ENCODE results near the gene TACR1. TPM values are rescaled to one million over a fixed set of nuclear protein-coding genes. Genes with fewer than 3 reads are reported as not detected.

The TACR1 gene
- total and polyA plus RNA-seq, 2 of the 13 experiments (the other 11 are each of a cell fraction or from before 2014, with no cell fraction given), result not detected

DNA sequence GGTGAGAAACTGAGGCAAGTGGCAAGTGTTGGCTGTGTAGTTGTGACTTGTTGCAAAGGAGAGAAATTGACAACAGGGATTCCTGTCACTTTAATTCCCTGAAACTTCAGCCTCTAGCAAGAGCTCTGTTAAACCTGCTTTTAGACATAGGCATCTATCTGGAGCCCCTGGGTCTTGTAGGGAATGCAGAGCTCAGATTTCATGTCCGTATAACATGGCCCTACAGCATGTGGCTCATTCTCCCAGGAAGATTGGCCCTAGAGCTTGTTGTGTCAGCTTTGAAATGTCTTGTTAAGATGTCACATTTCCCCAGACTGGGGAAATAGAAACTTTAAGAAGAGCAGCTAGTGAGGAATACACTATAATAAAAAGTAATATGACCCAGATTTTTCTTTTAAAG is 125.1 kb downstream of the TACR1 start (continued):
- TF ChIP-seq, protein P1, sequence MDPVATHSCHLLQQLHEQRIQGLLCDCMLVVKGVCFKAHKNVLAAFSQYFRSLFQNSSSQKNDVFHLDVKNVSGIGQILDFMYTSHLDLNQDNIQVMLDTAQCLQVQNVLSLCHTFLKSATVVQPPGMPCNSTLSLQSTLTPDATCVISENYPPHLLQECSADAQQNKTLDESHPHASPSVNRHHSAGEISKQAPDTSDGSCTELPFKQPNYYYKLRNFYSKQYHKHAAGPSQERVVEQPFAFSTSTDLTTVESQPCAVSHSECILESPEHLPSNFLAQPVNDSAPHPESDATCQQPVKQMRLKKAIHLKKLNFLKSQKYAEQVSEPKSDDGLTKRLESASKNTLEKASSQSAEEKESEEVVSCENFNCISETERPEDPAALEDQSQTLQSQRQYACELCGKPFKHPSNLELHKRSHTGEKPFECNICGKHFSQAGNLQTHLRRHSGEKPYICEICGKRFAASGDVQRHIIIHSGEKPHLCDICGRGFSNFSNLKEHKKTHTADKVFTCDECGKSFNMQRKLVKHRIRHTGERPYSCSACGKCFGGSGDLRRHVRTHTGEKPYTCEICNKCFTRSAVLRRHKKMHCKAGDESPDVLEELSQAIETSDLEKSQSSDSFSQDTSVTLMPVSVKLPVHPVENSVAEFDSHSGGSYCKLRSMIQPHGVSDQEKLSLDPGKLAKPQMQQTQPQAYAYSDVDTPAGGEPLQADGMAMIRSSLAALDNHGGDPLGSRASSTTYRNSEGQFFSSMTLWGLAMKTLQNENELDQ (CRISPR knock-in tag; IDR thresholded peaks at IDR 0.05; ENCODE audit: borderline replicate concordance), result no peak

DNA sequence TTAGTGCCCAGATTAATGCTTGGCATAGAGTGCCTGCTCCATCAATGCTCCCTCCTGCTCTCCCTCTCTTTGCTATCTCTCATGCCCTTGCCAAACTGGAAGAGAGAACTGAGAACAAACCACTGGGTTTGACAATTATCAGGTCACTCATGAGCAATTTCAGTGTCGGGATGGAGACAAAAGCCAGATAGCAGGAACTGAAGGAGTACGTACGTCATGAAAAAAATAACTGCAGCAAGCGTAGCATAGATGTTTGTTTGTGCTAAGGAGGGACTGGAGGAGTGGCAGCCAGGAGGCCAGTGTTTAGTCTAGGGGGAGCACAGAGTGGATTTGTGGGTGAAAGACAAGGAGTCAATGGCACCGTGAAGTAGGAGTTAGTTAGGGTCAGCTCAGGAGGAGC is 127.6 kb downstream of the TACR1 start:
- in situ Hi-C loops (cut with HindIII; ENCODE audit: extremely low pct_ligation_motif_present, low pct_unique_long_range_greater_than_20kb), result loop anchor here (25.0 kb wide), 1 partner anchor 541 kb away; no protein-coding TSS in a partner anchor
- Histone ChIP-seq H3K9me3 (ENCODE audit: low read length) (no peaks in the 10 kb centered on the region), H3K9ac (ENCODE audit: insufficient read depth, low read depth, low read length) (no peak overlapping the region), H3K4me2 (ENCODE audit: low read depth, low read length) (no peak overlapping the region), H3K36me3 (replicated peaks in 1 of 2; ENCODE audit: control insufficient read depth in 1 of 2, insufficient read depth in 2 of 2, low read length in 2 of 2) (no peaks in the 10 kb centered on the region), H3K79me2 (ENCODE audit: insufficient read depth, low read length) (no peaks in the 10 kb centered on the region), H3K27ac (ENCODE audit: extremely low read length, insufficient read depth, low read length) (no peak overlapping the region), H3K27me3 (ENCODE audit: control insufficient read depth in 1 of 2, insufficient read depth in 2 of 2, low read length in 2 of 2) (no peaks in the 10 kb centered on the region), H4K20me1 (ENCODE audit: insufficient read depth, low read length) (no peaks in the 10 kb centered on the region), H3K4me1 (ENCODE audit: insufficient read depth, low read length) (peaks cover 18% of the 10 kb centered on the region), H2AFZ (ENCODE audit: low read length) (no peak overlapping the region), H3K4me3 (replicated peaks in 1 of 3; ENCODE audit: insufficient read depth in 1 of 3, low read depth in 2 of 3, low read length in 3 of 3) (no peak overlapping the region)
- WGBS (ENCODE audit: low lambda C conversion rate), result 96% methylated on average over 5 of the region's 5 CpGs
- CTCF ChIA-PET (ENCODE audit: low intra/inter-chr PET ratio, low total read pairs), result no interaction called here
- ATAC-seq (no peak), DNase-seq (ENCODE audit: low spot score) (no peak), FAIRE-seq (no peak)
- POLR2A ChIA-PET, result no interaction called here
- intact Hi-C loops (cut with micrococcal nuclease; ENCODE audit: unreplicated experiment), result no loop called here
- no TSS peak for BruUV-seq (replicated peaks)
- TF ChIP-seq, protein P2, sequence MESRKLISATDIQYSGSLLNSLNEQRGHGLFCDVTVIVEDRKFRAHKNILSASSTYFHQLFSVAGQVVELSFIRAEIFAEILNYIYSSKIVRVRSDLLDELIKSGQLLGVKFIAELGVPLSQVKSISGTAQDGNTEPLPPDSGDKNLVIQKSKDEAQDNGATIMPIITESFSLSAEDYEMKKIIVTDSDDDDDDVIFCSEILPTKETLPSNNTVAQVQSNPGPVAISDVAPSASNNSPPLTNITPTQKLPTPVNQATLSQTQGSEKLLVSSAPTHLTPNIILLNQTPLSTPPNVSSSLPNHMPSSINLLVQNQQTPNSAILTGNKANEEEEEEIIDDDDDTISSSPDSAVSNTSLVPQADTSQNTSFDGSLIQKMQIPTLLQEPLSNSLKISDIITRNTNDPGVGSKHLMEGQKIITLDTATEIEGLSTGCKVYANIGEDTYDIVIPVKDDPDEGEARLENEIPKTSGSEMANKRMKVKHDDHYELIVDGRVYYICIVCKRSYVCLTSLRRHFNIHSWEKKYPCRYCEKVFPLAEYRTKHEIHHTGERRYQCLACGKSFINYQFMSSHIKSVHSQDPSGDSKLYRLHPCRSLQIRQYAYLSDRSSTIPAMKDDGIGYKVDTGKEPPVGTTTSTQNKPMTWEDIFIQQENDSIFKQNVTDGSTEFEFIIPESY (CRISPR knock-in tag; IDR thresholded peaks at IDR 0.05), result no peak
- TF ChIP-seq ZNF550 (CRISPR knock-in tag; IDR thresholded peaks at IDR 0.05; ENCODE audit: borderline replicate concordance) (no peak), ZNF749 (CRISPR knock-in tag; IDR thresholded peaks at IDR 0.05; ENCODE audit: borderline replicate concordance) (no peak), EEA1 (CRISPR knock-in tag; IDR thresholded peaks at IDR 0.05; ENCODE audit: borderline replicate concordance) (no peak), ZNF883 (CRISPR knock-in tag; IDR thresholded peaks at IDR 0.05; ENCODE audit: not compliant biosample characterization) (no peak), KLF9 (CRISPR knock-in tag; IDR thresholded peaks at IDR 0.05; ENCODE audit: low read depth) (no peak), SRF (IDR thresholded peaks at IDR 0.05; ENCODE audit: low read depth, low read length) (no peak), MTA1 (CRISPR knock-in tag; IDR thresholded peaks at IDR 0.05; ENCODE audit: borderline replicate concordance) (no peak), ZNF703 (CRISPR knock-in tag; IDR thresholded peaks at IDR 0.05; ENCODE audit: borderline replicate concordance) (no peak), NFYC (CRISPR knock-in tag; IDR thresholded peaks at IDR 0.05) (no peak)
- TF ChIP-seq, protein P3, sequence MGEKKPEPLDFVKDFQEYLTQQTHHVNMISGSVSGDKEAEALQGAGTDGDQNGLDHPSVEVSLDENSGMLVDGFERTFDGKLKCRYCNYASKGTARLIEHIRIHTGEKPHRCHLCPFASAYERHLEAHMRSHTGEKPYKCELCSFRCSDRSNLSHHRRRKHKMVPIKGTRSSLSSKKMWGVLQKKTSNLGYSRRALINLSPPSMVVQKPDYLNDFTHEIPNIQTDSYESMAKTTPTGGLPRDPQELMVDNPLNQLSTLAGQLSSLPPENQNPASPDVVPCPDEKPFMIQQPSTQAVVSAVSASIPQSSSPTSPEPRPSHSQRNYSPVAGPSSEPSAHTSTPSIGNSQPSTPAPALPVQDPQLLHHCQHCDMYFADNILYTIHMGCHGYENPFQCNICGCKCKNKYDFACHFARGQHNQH (CRISPR knock-in tag; IDR thresholded peaks at IDR 0.05), result no peak
- TF ChIP-seq, protein P4, sequence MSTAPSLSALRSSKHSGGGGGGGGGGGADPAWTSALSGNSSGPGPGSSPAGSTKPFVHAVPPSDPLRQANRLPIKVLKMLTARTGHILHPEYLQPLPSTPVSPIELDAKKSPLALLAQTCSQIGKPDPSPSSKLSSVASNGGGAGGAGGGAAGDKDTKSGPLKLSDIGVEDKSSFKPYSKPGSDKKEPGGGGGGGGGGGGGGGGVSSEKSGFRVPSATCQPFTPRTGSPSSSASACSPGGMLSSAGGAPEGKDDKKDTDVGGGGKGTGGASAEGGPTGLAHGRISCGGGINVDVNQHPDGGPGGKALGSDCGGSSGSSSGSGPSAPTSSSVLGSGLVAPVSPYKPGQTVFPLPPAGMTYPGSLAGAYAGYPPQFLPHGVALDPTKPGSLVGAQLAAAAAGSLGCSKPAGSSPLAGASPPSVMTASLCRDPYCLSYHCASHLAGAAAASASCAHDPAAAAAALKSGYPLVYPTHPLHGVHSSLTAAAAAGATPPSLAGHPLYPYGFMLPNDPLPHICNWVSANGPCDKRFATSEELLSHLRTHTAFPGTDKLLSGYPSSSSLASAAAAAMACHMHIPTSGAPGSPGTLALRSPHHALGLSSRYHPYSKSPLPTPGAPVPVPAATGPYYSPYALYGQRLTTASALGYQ (CRISPR knock-in tag; IDR thresholded peaks at IDR 0.05), result no peak
- TF ChIP-seq, protein P5, sequence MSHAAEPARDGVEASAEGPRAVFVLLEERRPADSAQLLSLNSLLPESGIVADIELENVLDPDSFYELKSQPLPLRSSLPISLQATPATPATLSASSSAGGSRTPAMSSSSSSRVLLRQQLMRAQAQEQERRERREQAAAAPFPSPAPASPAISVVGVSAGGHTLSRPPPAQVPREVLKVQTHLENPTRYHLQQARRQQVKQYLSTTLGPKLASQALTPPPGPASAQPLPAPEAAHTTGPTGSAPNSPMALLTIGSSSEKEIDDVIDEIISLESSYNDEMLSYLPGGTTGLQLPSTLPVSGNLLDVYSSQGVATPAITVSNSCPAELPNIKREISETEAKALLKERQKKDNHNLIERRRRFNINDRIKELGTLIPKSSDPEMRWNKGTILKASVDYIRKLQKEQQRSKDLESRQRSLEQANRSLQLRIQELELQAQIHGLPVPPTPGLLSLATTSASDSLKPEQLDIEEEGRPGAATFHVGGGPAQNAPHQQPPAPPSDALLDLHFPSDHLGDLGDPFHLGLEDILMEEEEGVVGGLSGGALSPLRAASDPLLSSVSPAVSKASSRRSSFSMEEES (CRISPR knock-in tag; IDR thresholded peaks at IDR 0.05), result no peak
